ENCODE measurements around the gene DCAF8. TPM values are rescaled to one million over a fixed set of nuclear protein-coding genes. Genes with fewer than 3 reads are reported as not detected.

Gene DCAF8
- total RNA-seq, 1 donor from 2014 or later, result 88.4 TPM

DNA sequence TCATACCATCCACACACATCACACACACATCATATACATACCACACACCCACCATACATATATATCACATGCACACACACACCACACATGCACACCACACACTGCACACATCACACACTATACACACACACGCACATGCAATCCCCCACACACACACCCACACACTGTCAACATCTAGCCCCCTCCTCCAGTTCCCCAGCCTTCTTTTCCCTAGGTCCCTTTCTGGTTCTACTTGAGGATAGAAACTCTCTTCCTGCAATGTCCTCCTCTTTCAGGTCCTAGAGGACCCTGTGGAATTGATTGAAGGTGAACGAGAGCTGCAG lies 67.7 kb downstream of the DCAF8 start:
- Mint-ChIP-seq H3K36me3 (ENCODE audit: low read depth) (no peaks in the 10 kb centered on the region), H3K9me3 (ENCODE audit: low read depth) (no peaks in the 10 kb centered on the region), H3K4me1 (ENCODE audit: low read depth) (peaks cover 6% of the 10 kb centered on the region), H3K27ac (ENCODE audit: unreplicated experiment) (no peak overlapping the region), H3K4me3 (ENCODE audit: unreplicated experiment) (no peak overlapping the region), H3K27me3 (ENCODE audit: low read depth) (no peaks in the 10 kb centered on the region)
- TF ChIP-seq, protein P1, sequence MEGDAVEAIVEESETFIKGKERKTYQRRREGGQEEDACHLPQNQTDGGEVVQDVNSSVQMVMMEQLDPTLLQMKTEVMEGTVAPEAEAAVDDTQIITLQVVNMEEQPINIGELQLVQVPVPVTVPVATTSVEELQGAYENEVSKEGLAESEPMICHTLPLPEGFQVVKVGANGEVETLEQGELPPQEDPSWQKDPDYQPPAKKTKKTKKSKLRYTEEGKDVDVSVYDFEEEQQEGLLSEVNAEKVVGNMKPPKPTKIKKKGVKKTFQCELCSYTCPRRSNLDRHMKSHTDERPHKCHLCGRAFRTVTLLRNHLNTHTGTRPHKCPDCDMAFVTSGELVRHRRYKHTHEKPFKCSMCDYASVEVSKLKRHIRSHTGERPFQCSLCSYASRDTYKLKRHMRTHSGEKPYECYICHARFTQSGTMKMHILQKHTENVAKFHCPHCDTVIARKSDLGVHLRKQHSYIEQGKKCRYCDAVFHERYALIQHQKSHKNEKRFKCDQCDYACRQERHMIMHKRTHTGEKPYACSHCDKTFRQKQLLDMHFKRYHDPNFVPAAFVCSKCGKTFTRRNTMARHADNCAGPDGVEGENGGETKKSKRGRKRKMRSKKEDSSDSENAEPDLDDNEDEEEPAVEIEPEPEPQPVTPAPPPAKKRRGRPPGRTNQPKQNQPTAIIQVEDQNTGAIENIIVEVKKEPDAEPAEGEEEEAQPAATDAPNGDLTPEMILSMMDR (IDR thresholded peaks at IDR 0.05), result no peak
- no peak for DNase-seq (ENCODE audit: low spot score)

DNA sequence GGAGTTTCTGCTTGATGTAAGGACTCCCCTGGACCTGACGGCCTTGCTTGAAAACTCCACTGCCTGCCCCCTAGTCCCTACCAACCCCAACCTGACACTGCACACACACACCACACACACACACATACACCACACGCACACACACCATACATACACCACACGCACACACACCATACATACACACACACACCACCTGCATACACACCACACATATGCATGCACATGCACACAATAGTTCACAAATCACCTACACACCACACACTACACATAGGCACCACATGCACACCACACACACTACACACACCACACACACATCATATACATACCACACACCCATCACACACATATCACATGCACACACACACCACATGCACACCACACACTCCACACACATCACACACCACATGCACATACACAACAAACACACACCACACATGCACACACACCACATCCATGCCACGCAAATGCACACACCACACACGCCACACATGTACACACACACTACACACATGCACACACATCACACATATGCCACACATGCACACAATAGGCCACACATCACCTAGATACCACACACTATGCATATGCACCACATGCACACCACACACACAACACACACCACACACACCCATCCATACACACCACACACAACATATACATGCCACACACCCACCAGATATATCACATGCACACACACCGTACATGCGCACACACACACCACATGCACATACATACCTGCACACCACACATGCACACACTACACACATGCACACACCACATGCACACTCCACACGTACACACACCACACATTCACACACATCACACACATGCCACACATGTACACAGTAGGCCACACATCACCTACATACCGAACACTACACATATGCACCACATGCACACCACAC lies 68.3 kb downstream of the DCAF8 start:
- DNase-seq (ENCODE audit: low spot score), result no peak
- no peaks in the 10 kb centered on the region for H3K36me3 Mint-ChIP-seq (ENCODE audit: low read depth)
- H3K27ac Mint-ChIP-seq (ENCODE audit: unreplicated experiment), result no peak overlapping the region
- TF ChIP-seq, protein P1 (IDR thresholded peaks at IDR 0.05), result no peak
- H3K4me1 Mint-ChIP-seq (ENCODE audit: low read depth), result peaks cover 10% of the 10 kb centered on the region
- H3K4me3 Mint-ChIP-seq (ENCODE audit: unreplicated experiment), result no peak overlapping the region
- H3K9me3 Mint-ChIP-seq (ENCODE audit: low read depth), result no peaks in the 10 kb centered on the region
- no peaks in the 10 kb centered on the region for H3K27me3 Mint-ChIP-seq (ENCODE audit: low read depth)

DNA sequence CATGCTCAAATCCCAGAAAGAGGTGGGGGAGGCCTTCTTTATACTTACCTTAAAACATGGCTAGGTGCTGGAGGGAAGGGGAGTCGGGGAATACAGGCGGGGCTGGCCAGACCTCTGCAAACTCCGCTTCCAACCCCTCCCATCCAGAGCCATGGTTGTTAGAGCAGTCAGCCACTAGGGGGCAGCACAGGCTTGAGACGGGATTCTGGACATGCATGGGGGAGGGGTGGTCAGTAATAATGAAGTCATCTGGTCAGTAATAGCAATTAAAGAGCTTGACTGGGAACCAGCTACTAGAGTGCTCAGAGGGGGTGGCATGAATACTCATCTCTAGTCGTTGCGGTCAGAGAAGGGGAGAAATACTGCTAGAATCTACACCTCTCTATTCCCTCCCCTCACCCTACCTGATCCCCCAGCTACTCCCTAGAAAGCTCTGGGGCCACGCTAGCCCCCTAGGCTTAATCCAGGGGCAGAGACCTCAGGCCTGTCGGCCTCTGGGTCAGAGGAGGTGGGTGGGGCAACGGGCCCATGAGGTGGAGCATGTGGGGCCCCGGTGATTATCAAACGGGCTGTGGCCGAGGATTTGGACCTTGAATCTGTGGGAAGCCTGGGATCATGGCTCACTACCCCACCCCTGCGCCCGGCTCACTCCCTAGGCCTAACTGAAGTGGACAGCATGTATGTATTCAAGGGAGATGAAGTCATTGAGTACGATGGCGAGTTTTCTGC lies 69.1 kb downstream of the DCAF8 start:
- peaks cover 10% of the 10 kb centered on the region for H3K4me1 Mint-ChIP-seq (ENCODE audit: low read depth)
- TF ChIP-seq, protein P1 (IDR thresholded peaks at IDR 0.05), result peak; percentile 93
- no peak for DNase-seq (ENCODE audit: low spot score)
- H3K4me3 Mint-ChIP-seq (ENCODE audit: unreplicated experiment), result no peak overlapping the region
- H3K36me3 Mint-ChIP-seq (ENCODE audit: low read depth), result no peaks in the 10 kb centered on the region
- no peaks in the 10 kb centered on the region for H3K27me3 Mint-ChIP-seq (ENCODE audit: low read depth)
- H3K9me3 Mint-ChIP-seq (ENCODE audit: low read depth), result no peaks in the 10 kb centered on the region
- no peak overlapping the region for H3K27ac Mint-ChIP-seq (ENCODE audit: unreplicated experiment)

DNA sequence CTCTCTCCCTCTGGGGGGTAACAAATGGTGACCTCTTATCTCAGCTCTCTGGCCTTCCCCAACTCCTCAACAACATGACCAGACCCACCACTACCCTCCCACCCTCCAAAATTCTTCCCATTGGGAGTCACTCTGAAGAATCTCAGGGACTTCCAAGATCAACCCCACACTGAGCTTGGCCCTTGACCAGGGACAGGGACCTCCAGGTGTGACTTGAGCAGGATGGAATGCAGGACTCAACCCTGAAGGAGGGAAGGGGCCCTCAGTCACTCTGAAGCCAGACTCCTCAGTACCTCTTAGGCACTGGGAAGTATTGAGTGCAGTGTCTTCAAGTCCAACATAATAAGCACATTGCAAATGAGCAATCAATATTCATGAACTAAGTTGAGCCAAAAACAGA lies 70.1 kb downstream of the DCAF8 start:
- H3K4me3 Mint-ChIP-seq (ENCODE audit: unreplicated experiment), result no peak overlapping the region
- no peak overlapping the region for H3K27ac Mint-ChIP-seq (ENCODE audit: unreplicated experiment)
- TF ChIP-seq, protein P1 (IDR thresholded peaks at IDR 0.05), result no peak

DNA sequence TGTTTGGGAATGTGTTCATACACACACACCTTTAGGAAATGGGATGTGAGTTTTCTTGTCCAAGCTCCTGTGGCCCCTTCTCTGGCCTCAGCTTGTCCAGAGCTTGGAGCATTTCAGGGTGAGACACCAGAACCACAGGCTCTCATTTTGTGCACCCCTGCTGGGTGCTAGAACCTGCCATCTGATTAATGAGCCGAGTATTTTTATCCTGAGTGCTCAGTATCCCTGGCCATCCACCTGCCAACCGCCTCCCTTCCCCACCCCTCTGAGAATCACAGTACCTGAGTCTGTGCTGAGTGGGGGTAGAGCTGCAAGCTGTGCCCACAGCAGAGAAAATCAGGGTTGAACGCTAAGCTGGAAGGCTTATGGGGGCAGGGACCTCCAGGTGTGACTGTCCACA lies 70.6 kb downstream of the DCAF8 start:
- DNase-seq (ENCODE audit: low spot score), result no peak
- TF ChIP-seq, protein P1 (IDR thresholded peaks at IDR 0.05), result no peak
- Mint-ChIP-seq H3K4me1 (ENCODE audit: low read depth) (peaks cover 10% of the 10 kb centered on the region), H3K9me3 (ENCODE audit: low read depth) (no peaks in the 10 kb centered on the region), H3K27me3 (ENCODE audit: low read depth) (no peaks in the 10 kb centered on the region), H3K4me3 (ENCODE audit: unreplicated experiment) (no peak overlapping the region), H3K27ac (ENCODE audit: unreplicated experiment) (no peak overlapping the region), H3K36me3 (ENCODE audit: low read depth) (no peaks in the 10 kb centered on the region)

More for the DNA sequence above, 70.1 kb downstream of the DCAF8 start:
- Mint-ChIP-seq H3K4me1 (ENCODE audit: low read depth) (peaks cover 10% of the 10 kb centered on the region), H3K27me3 (ENCODE audit: low read depth) (no peaks in the 10 kb centered on the region), H3K36me3 (ENCODE audit: low read depth) (no peaks in the 10 kb centered on the region), H3K9me3 (ENCODE audit: low read depth) (no peaks in the 10 kb centered on the region)
- no peak for DNase-seq (ENCODE audit: low spot score)
